CD4-positive, alpha-beta T cell treated with Interleukin-4 for 4 hours (primary cell): ENCODE results near the gene ZNF600.
"Not testable (repeated sequence)": the region's sequence is repeated elsewhere in the genome, so short reads cannot be mapped to it uniquely, and the experiment has no call there.

Source experiments
- DNase-seq: peaks from one replicate; pipeline ENCODE4 v3.0.0-alpha.2; 2020

The ZNF600 gene

GRCh38 chr19:52741371-52741770 is 45.2 kb downstream of the ZNF600 start:
- DNase-seq = not testable (repeated sequence)

GRCh38 chr19:52739576-52739975 is 47.0 kb downstream of the ZNF600 start:
- DNase-seq = no peak

- no peak for DNase-seq
Measured at GRCh38 chr19:52735734-52736133, 50.9 kb downstream of the ZNF600 start.

GRCh38 chr19:52734893-52735661 is 51.5 kb downstream of the ZNF600 start, which contains the start of gene ZNF611:
ZNF611 (minus strand) TSS chr19:52735044; CDS start chr19:52715894, 19,150 bp downstream.
- DNase-seq = peak; percentile 96

- DNase-seq = no peak
Measured at GRCh38 chr19:52734331-52734892, 52.2 kb downstream of the ZNF600 start.

- not testable (repeated sequence) for DNase-seq
Measured at GRCh38 chr19:52726051-52726450, 60.5 kb downstream of the ZNF600 start.

- no peak for DNase-seq
Measured at GRCh38 chr19:52725528-52725961, 61.0 kb downstream of the ZNF600 start.

- no peak for DNase-seq
Measured at GRCh38 chr19:52724701-52725514, 61.7 kb downstream of the ZNF600 start.

GRCh38 chr19:52723907-52724598 is 62.5 kb downstream of the ZNF600 start:
- not testable (repeated sequence) for DNase-seq

- DNase-seq = no peak
Measured at GRCh38 chr19:52722062-52723003, 64.3 kb downstream of the ZNF600 start.

GRCh38 chr19:52720541-52720940 is 66.0 kb downstream of the ZNF600 start:
- not testable (repeated sequence) for DNase-seq

- DNase-seq = no peak
Measured at GRCh38 chr19:52716522-52716921, 70.1 kb downstream of the ZNF600 start.

GRCh38 chr19:52715902-52716301 is 70.7 kb downstream of the ZNF600 start:
- DNase-seq = peak; percentile 65

GRCh38 chr19:52715330-52715729 is 71.3 kb downstream of the ZNF600 start:
- DNase-seq = not testable (repeated sequence)
